ENCODE data around the gene COX7A2.

GRCh38 chr6:75283907-75284631, 40.5 kb upstream of the COX7A2 start:
- TF ChIP-seq POLR2A (IDR thresholded peaks at IDR 0.05) (no peak), CTCF (IDR thresholded peaks at IDR 0.05) (no peak)
